ENCODE results near the gene NDUFAB1.
"Not testable (repeated sequence)": the region's sequence is repeated elsewhere in the genome, so short reads cannot be mapped to it uniquely, and the experiment has no call there.

Gene NDUFAB1

GRCh38 chr16:23549938-23550337 lies 46.2 kb downstream of the NDUFAB1 start:
- ATAC-seq, result no peak

- ATAC-seq, result no peak
Observed at GRCh38 chr16:23544436-23544835, 51.7 kb downstream of the NDUFAB1 start.

GRCh38 chr16:23540817-23541178 lies 55.3 kb downstream of the NDUFAB1 start:
- not testable (repeated sequence) for ATAC-seq

- no peak for ATAC-seq
Observed at GRCh38 chr16:23539984-23540816, 55.9 kb downstream of the NDUFAB1 start.

GRCh38 chr16:23538919-23539278 lies 57.2 kb downstream of the NDUFAB1 start:
- no peak for ATAC-seq

- ATAC-seq, result no peak
Observed at GRCh38 chr16:23537390-23537789, 58.7 kb downstream of the NDUFAB1 start.

- no peak for ATAC-seq
Observed at GRCh38 chr16:23535901-23536300, 60.2 kb downstream of the NDUFAB1 start.

- no peak for ATAC-seq
Observed at GRCh38 chr16:23534868-23535860, 61.0 kb downstream of the NDUFAB1 start.

- no peak for ATAC-seq
Observed at GRCh38 chr16:23532448-23532847, 63.7 kb downstream of the NDUFAB1 start.

Data from activated CD4-positive, CD25-positive, alpha-beta regulatory T cell treated with anti-CD3 and anti-CD28 coated beads, Interleukin-2, amount 50 U/mL, for 24 hours (primary cell).